HL-60 (cell line): ENCODE measurements around the gene CCSER1.

Experiments used
- DNase-seq, 2 experiments: peaks; one replicate each; pipeline ENCODE4 v3.0.0-alpha.2; 2010 to 2020; ENCODE audit warnings: low read depth in 1 of 2, low spot score in 1 of 2
- H3K27ac ChIP-seq: fragments of 250-450 bp; sonication (Bioruptor Pico); replicated peaks from 2 replicates; pipeline ENCODE4 v1.5.1; 2020; ENCODE audit warnings: mild to moderate bottlenecking, moderate library complexity
- H3K27me3 ChIP-seq: fragments of 250-450 bp; sonication (Bioruptor Pico); 2 replicates; pipeline ENCODE4 v1.5.1; 2021; ENCODE audit warnings: mild to moderate bottlenecking, moderate library complexity; ENCODE audit not compliant: insufficient read depth, poor library complexity, severe bottlenecking
- H3K4me3 ChIP-seq: replicated peaks from 2 replicates; pipeline ENCODE4 v1.5.1; 2011; ENCODE audit warnings: mild to moderate bottlenecking, control low read depth, low read length; ENCODE audit not compliant: insufficient read depth
- GABPA ChIP-seq: IDR thresholded peaks from 2 replicates; pipeline ENCODE4 v1.6.1; 2012; ENCODE audit warnings: low read depth
- POLR2AphosphoS5 ChIP-seq: IDR thresholded peaks from 2 replicates; pipeline ENCODE4 v1.6.1; 2012; ENCODE audit warnings: low read depth
- SPI1 ChIP-seq: IDR thresholded peaks from 2 replicates; pipeline ENCODE4 v1.6.1; 2012; ENCODE audit warnings: low read depth, mild to moderate bottlenecking, borderline replicate concordance
- TF ChIP-seq, protein P1 (sequence below): IDR thresholded peaks from 2 replicates; pipeline ENCODE4 v1.6.1; 2012; ENCODE audit warnings: low read depth; ENCODE audit not compliant: insufficient replicate concordance
- TF ChIP-seq, protein P2 (sequence below): IDR thresholded peaks from one replicate; pipeline ENCODE4 v1.5.1; 2011; ENCODE audit warnings: low read length, control low read depth, inconsistent platforms; ENCODE audit not compliant: insufficient read depth

Gene CCSER1

DNA sequence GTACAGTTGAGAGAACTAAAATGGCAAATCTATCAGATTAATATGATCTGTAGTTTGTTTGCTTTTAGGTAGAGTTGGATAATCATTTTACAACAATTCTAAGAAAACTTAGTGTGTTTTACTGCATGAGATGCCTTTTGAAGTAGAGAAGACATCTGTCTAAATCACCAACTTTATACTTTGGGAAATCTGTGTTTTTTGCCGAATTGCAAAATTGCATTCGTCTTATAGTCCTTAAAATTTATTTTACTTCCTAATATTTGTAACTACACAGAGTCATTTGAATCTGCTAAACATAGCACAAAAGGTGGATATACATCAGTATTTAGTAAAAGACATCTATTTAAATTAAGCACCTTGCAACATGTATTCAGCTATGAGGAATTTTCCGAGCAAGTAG is 100.0 kb downstream of the CCSER1 start:
- Histone ChIP-seq H3K4me3 (no peak overlapping the region), H3K27ac (no peak overlapping the region), H3K27me3 (no peaks in the 10 kb centered on the region)
- DNase-seq: no peak
- TF ChIP-seq GABPA (no peak), SPI1 (no peak), POLR2AphosphoS5 (no peak)
- TF ChIP-seq, protein P1, sequence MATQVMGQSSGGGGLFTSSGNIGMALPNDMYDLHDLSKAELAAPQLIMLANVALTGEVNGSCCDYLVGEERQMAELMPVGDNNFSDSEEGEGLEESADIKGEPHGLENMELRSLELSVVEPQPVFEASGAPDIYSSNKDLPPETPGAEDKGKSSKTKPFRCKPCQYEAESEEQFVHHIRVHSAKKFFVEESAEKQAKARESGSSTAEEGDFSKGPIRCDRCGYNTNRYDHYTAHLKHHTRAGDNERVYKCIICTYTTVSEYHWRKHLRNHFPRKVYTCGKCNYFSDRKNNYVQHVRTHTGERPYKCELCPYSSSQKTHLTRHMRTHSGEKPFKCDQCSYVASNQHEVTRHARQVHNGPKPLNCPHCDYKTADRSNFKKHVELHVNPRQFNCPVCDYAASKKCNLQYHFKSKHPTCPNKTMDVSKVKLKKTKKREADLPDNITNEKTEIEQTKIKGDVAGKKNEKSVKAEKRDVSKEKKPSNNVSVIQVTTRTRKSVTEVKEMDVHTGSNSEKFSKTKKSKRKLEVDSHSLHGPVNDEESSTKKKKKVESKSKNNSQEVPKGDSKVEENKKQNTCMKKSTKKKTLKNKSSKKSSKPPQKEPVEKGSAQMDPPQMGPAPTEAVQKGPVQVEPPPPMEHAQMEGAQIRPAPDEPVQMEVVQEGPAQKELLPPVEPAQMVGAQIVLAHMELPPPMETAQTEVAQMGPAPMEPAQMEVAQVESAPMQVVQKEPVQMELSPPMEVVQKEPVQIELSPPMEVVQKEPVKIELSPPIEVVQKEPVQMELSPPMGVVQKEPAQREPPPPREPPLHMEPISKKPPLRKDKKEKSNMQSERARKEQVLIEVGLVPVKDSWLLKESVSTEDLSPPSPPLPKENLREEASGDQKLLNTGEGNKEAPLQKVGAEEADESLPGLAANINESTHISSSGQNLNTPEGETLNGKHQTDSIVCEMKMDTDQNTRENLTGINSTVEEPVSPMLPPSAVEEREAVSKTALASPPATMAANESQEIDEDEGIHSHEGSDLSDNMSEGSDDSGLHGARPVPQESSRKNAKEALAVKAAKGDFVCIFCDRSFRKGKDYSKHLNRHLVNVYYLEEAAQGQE: no peak
- TF ChIP-seq, protein P2, sequence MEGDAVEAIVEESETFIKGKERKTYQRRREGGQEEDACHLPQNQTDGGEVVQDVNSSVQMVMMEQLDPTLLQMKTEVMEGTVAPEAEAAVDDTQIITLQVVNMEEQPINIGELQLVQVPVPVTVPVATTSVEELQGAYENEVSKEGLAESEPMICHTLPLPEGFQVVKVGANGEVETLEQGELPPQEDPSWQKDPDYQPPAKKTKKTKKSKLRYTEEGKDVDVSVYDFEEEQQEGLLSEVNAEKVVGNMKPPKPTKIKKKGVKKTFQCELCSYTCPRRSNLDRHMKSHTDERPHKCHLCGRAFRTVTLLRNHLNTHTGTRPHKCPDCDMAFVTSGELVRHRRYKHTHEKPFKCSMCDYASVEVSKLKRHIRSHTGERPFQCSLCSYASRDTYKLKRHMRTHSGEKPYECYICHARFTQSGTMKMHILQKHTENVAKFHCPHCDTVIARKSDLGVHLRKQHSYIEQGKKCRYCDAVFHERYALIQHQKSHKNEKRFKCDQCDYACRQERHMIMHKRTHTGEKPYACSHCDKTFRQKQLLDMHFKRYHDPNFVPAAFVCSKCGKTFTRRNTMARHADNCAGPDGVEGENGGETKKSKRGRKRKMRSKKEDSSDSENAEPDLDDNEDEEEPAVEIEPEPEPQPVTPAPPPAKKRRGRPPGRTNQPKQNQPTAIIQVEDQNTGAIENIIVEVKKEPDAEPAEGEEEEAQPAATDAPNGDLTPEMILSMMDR: no peak

DNA sequence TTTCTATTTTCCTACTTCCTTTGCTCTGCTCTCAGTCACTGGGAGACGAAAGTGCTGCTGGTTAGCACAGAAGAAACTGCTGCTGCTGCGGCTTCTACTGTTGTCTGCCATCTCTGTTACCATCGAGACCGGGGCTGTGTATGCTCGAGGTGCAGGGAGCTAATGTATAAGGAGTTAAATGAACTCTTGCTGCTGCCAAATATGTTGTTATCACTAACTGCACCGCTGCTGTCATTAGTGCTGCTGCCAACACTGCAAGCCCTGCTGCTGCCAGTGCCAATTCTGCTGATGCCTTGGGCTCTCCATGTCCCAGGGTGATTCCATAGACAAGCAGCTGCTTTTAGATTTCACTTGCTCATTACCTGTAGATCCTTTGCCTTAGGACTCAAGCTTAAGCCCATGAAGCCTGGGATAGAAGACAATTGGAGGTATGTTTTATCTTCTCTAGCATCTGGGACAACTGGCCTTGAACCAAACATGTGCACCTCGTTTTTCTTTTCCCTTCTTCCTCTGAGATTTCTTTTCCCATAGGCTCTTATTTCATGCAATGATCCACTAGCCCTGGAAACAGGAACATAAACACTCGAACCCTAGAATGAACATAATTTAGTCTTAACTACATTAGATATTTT is 107.8 kb downstream of the CCSER1 start:
- no peak for TF ChIP-seq POLR2AphosphoS5
- TF ChIP-seq, protein P1: no peak
- TF ChIP-seq, protein P2: no peak
- no peak for TF ChIP-seq SPI1
- no peak for TF ChIP-seq GABPA
- Histone ChIP-seq H3K27ac (no peak overlapping the region), H3K27me3 (no peaks in the 10 kb centered on the region), H3K4me3 (no peak overlapping the region)
- no peak for DNase-seq

DNA sequence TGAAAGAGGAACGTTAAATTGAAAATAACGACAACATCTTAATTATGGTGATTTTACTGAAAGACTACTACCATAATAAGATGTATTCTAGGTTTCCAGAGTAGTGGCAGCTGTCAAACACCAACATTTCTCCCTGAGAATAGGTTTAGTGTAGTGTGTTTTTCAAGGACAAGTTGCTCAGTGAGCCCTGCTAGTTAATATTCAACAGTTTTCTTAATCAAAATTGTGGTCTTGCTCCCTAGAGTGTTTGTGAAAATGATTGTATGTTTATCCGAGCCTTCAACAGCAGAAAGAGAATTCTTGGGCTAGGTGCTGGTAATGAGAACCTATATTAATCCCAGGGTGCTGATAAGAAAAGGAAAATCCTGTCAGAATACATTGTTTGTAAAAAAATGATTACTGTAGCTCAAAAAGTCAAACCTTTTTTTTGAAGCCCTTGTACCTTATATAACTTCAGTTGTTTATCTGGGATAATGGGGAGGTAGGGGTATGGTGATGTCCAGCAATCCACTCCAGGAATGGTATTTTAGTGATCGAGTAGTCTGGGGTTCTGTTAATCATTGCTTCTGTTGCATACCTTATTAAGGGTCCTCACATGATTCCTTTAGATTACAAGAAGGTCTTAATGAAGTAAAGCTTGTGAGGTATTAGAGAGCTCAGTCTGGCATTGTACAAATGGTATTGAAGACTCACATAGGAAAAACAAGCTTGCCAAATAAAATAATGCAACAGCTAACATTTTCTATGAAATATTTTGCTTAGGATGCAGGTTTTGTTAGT is 110.7 kb downstream of the CCSER1 start:
- TF ChIP-seq, protein P2: no peak
- no peak for TF ChIP-seq SPI1
- TF ChIP-seq POLR2AphosphoS5: no peak
- TF ChIP-seq, protein P1: no peak
- no peak for TF ChIP-seq GABPA
- H3K27ac ChIP-seq: no peak overlapping the region
- H3K4me3 ChIP-seq: no peak overlapping the region
- no peak for DNase-seq
- H3K27me3 ChIP-seq: no peaks in the 10 kb centered on the region
